GM19372 (cell line): ENCODE measurements around the gene CCDC138.

ENCODE experiments used
- ATAC-seq: cut with Tn5 transposase; IDR thresholded peaks from one replicate; pipeline ENCODE4 v1.9.1; 2021; ENCODE audit warnings: mild to moderate bottlenecking, low read depth, moderate library complexity; ENCODE audit not compliant: unreplicated experiment

Gene CCDC138

GRCh38 chr2:108916122-108916795 lies 129.7 kb downstream of the CCDC138 start:
- ATAC-seq: no peak

GRCh38 chr2:108916796-108917421 lies 130.3 kb downstream of the CCDC138 start:
- no peak for ATAC-seq

GRCh38 chr2:108917526-108917925 lies 131.0 kb downstream of the CCDC138 start:
- no peak for ATAC-seq

GRCh38 chr2:108918156-108918874 lies 131.7 kb downstream of the CCDC138 start:
- no peak for ATAC-seq

- no peak for ATAC-seq
Measured at GRCh38 chr2:108918941-108919341, 132.4 kb downstream of the CCDC138 start.

- ATAC-seq: no peak
Measured at GRCh38 chr2:108919571-108920373, 133.2 kb downstream of the CCDC138 start.

- no peak for ATAC-seq
Measured at GRCh38 chr2:108920686-108921085, 134.1 kb downstream of the CCDC138 start.

GRCh38 chr2:108921096-108922030 lies 134.8 kb downstream of the CCDC138 start:
- ATAC-seq: no peak

GRCh38 chr2:108922141-108922915 lies 135.8 kb downstream of the CCDC138 start:
- no peak for ATAC-seq

- no peak for ATAC-seq
Measured at GRCh38 chr2:108923019-108923700, 136.6 kb downstream of the CCDC138 start.

- no peak for ATAC-seq
Measured at GRCh38 chr2:108923736-108924579, 137.4 kb downstream of the CCDC138 start.

GRCh38 chr2:108924580-108925251 lies 138.1 kb downstream of the CCDC138 start:
- ATAC-seq: no peak

GRCh38 chr2:108925286-108925685 lies 138.7 kb downstream of the CCDC138 start:
- ATAC-seq: no peak

- ATAC-seq: no peak
Measured at GRCh38 chr2:108925735-108926134, 139.2 kb downstream of the CCDC138 start.
